Activated naive CD4-positive, alpha-beta T cell treated with anti-CD3 and anti-CD28 coated beads, Interleukin-2, amount 50 U/mL, for 16 hours (primary cell): ENCODE data around the gene ELAVL1.

ENCODE experiments used
- DNase-seq: peaks from one replicate; pipeline ENCODE4 v3.0.0-alpha.2; 2020

ELAVL1 gene

DNA sequence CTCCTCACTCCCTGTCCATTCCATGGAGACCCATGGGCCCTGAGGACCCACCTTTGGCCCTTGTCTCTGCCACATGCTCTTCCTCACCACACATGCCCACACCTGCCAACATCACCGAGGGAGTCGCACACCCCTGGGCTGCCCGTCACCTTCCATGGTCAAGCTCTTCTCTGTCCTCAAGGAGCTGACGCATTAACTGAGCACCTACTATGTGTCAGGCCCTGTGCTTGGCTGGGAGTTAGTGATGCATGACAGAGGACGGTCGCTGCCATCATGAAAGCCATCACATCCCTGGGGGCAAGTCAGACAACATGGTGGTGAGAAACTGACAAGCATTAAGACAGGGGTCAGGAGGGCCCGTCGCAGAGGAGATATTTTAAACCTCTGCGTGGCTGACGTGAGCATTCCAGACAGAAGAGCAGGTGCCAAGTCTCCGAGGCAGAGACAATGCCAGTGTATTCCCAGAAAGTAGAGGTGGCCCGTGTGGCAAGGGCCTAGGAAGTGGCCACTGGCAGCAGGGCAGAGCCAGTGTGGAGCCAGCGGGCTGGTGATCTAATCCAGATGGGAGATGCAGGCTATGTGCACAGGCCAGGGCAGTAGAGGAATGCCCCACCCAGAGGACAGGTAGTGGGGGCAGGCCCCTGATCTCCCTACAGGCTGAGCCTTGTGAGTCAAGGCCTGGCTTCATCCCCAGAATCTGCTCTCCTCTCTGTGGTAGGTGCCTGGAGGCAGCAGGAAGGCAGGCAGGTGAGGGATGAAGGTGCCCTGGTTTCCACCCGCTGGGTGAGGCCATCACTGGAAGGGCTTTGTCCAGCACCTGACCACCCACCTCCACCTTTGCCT lies 21.2 kb downstream of the ELAVL1 start:
- DNase-seq = no peak

DNA sequence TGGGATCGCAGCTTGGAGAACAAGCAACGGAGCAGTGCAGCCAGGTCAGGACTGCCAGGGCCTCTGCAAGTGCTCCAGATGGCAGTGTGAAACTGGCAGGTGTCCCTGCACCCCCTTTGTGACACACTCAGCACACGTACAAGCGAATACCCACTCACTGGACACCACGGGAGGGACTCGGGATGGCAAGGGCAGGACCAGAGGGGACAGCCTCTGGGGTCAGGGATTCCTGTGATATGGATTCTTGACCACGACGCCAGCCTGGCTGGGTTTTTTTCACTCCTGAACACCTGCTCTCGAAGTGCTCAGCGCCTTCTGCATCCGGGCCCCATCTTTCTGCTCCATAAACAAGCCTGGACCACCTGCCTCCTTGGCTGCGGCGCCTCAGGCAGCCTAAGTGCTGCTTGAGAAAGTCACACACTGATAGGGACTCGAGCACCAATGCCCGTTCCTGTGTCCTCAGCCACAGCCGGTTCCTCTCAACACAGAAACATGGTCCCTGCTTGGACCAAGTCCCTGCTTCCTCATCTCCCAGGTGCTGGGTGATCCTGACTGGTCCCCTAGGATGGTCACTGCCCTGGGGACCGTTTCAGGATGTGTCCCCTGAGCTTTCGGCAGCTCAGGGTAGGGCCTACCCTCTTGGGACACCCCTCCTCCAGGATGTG lies 22.0 kb downstream of the ELAVL1 start:
- no peak for DNase-seq

DNA sequence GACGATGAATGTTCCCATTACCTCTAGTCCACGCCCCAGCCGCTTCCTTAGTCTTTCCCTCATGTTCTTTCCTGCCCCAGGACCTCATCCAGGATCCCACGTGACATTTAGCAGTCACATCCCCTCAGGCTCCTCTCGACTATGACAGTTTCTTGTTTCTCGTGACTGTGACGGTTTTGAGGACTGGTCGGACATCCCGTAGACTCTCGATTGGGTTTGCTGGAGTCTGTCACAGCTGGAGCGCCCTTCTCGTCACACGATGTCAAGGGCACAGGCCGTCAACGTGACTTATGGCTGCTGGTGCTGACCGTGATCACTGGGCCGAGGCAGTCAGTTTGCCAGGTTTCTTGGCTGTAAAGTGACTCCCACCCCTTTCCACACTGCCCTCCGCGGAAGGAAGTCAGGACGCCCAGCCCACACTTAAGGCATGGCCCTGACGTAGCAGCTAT lies 22.8 kb downstream of the ELAVL1 start:
- no peak for DNase-seq

DNA sequence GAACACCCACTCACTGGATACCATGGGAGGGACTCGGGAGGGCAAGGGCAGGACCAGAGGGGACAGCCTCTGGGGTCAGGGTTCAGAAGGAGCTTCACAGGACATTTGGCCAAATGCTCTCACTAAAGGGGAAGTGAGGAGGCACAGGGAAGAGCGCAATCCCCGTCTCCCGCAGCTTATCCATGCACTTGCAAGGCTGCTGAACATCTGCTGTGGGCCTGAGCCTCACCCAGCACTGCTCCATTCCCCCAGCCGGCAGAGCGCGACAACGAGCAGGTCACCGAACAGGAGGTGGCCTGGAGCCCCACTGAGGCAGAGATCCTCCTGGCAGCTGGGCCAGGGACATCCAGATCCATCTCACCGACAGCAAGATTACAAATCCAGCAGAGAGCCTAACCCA lies 23.3 kb downstream of the ELAVL1 start:
- no peak for DNase-seq

DNA sequence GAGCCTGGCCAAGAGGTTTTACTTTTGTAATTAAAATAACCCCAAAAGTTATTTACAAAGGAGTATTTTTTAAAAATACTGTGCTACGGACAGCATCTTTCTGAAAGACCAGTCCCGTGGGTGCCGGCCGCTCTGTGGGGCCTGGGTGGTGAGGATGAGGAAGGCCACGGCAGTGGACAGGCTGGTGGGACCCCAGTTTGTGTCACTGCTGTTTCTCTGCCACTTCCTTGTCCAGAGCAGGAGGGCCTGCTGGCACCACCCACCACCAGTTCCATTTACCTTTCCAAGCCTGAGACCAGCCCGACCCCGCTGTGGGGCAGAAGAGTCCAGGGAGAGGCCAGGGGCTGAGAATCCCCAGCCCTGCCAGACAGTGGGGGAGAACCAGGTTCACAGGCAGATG lies 23.8 kb downstream of the ELAVL1 start:
- DNase-seq = no peak

DNA sequence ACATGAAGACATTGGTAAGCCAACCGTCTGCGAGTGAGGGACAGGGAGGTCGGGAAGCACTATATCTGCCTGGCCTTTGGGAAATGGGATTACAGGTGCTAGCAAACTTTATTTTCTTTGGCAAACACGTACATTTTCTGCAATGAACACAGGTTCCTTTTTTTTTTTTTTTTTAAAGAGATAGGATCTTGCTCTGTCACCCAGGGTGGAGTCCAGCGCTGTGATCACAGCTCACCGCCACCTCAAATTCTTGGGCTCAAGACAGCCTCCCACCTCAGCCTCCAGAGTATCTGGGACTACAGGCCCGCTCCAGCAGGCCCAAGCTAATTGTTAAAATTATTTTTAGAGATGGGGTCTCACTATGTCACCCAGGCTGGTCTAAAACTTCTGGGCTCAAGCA lies 24.2 kb downstream of the ELAVL1 start:
- DNase-seq = no peak

DNA sequence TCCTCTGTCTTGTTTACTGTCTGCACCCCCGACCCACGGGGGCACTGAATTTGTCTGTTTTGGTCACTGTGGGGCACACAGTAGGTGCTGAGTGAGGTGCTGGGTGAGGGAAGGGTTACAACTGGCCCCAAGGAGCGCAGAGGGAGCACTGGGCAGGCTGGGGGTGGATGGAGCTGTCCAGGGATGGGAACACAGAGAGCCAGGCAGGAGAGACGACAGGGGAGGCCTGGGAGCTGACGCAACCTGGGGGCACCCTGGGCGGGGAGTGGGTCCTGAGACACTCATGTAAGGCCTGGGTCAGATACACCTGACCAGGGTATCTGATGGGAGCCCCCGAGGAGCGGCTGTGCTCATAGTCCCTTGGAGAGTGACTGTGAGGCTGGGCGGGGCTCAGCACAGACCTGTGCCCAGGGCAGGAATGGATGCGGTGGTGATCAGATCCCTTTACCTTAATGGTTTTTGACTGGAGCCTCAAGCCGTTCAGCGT lies 24.8 kb downstream of the ELAVL1 start:
- no peak for DNase-seq

DNA sequence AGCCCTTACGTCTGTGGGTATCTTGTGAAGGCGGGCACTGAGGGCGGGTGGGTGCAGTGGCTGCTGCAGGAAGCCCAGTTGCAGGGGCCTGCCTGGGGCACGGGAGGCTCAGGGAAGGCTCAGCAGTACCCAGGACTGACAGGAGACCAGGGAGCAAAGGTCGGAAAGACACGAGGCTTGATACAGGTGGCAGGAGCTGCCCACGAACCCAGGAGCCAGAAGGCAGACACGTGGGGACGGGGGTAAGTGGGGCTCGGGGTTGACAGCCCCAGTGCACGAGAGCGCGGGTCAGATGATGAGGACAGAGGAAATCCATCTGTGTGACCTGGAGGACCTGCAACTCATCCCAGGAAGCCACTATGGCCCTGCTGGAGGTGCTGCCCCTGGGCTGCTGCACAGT lies 25.3 kb downstream of the ELAVL1 start:
- no peak for DNase-seq

DNA sequence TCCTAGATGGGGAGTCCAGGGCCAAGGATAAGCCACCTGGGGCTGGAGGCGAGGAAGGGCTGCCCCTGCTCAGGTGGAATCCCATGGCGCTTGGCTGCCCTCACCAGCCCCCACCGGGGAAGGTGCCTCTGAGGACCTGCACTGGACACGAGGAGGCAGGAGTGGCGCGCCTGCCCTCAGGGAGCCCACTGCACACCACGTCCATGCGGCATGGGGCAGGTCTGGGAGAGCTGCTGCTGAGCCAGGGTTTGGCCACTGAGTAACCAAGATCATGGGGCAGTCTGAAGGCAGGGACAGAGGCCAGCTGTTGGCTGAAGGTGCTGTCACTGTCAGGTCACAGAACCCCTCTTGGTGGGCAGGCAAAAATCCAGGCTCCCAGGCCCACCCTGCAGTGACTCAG lies 25.9 kb downstream of the ELAVL1 start:
- DNase-seq = no peak

DNA sequence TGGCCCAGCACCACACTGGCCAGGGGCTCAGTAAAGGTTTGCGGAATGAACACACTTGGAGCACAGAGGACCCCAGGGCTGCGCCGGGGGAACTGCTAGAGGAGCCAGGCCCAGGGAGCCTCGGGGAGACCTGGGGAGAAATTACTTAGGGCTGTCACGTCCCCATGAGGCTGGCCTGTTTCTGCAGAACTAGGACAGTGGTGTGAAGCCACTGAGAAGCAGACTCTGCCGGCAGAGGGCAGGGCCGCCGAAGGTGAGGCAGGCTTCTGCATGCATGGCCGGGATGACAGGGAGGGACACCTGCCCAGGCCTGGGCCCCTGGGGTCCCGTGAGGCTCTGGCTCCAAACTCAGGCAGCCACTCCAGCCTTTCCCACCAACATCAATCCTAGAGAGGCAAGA lies 26.4 kb downstream of the ELAVL1 start:
- DNase-seq = no peak

DNA sequence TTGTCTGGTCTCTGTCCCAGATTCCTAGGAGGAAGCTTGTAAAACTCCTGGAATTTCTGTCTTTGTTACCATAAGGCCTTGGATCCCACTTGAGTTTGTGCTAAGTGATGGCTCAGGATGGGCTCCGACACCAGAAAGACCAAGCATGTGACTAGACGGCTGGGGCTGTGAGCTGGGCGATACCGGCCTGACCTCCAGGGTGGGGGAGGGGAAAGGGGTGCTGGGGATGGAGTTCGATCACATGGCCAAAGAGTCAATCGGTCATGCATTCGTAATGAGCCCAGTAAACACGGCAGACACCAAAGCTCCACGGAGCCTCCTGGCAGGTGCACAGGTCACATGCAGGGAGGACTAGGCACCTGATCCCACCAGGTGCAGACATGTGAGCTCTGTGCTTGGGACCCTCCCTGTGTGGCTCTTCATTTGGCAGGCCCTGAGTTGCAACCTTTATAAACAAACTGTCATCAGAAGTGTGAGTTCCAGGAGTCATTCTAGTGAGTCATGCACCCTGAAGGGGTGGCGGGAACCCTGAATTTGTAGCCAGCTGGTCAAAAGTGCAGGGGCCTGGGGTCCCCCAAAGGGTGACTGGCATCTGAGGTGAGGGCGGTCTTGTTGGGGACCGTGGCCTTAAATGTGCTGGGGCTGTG lies 27.1 kb downstream of the ELAVL1 start:
- DNase-seq = no peak

DNA sequence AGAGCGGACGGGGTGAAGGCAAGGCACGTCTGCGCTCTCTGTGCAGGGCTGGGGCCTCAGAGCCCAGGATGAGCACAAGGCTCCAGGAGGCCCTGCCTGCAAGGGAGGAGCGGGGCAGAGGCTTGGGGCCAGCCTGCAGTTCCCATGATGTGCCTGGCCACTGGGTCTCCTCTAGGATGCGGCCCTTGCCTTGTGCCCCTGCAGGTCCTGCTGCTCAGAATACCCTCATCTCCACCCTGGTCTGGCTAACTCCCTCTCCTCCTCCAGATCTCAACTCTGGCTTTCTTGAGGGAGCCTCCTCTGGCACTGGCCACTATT lies 27.8 kb downstream of the ELAVL1 start:
- DNase-seq = no peak

DNA sequence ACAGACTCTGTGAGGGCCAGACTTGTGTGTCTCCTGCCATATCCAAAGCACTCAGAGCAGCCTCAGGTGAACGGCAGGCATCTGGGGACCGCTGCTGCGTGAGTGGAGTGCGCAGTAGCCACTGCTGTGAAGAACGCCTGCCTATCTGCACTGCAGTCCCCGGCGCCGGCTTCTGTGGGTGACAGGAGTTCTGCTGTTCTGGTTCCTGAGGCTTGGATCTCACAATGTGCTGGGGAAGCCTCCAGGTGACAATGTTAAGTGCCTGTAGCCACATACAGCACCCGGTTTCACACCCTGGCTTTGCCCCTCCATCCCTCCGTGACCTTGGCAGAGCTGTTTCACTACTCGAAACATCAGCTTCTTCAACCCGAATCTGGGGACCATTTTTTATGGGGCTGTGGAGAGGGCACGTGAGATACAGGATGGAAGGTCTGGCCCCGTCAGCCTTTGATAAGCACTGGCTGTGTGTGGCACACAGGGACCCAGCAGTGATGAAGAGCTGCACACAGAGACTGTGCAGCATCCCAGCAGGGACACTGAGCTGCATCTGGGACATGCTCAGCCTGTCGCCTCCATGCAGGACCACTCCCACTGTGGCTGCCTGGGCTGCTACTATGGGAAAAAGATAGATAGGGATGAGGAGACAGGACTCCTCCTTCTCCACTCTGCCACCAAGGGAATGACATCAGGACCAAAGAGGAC lies 28.3 kb downstream of the ELAVL1 start:
- DNase-seq = no peak

DNA sequence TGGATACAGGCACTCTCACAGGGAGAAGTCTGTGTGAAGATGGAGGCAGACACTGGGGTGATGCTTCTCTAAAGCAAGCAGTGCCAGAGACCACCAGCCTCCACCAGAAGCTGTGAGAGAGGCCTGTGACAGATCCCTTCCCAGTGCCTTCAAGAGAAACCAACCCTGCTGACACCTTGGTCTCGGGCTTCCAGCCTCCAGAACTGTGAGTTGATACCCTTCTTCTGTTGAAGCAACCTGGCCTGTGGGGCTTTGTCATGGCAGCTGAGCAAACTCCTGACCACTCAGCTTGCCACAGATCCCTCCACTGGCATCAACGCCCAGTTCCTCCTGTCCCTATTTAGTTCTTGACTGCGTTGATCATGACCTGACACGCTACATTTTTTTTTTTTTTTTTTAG lies 29.0 kb downstream of the ELAVL1 start:
- DNase-seq = no peak

DNA sequence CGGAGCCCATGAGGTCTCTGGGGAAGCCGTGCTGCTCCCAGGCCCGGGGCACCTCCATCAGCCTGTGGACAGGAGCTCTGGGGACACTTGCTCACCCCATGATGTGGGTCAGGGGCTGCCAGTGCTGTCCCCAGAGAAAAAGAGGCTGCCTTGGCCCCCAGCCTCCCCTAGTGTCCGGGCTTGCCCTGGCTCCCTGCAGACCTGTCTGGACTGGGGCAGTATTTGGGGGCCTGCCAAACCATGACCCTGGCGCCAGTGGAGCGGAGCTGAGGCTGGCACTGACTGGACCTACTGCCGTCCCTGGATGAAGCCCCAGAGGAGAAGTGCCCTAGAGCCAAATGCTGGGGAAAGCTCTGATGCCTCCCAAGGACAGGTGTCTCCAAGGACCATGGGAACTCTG lies 30.4 kb downstream of the ELAVL1 start:
- DNase-seq = no peak

DNA sequence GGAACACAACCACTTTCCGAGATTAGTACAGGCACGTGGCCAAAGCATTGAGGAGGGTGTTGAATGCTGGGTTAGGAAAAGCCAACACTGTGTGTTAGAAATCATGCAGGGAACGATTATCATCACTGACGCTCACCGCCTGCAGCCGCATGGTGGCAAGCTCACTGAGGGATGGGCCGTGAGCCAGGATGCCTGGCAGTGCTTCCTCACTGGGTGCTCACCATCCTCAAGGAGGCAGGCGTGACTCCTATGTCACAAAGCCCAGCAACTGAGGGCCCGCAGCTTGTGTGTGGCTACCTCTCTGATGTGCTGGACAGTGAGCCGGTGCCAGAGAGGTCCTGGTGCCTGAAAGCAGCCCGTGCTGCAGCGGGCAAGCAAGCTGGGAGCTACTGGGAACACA lies 31.6 kb downstream of the ELAVL1 start:
- DNase-seq = no peak

DNA sequence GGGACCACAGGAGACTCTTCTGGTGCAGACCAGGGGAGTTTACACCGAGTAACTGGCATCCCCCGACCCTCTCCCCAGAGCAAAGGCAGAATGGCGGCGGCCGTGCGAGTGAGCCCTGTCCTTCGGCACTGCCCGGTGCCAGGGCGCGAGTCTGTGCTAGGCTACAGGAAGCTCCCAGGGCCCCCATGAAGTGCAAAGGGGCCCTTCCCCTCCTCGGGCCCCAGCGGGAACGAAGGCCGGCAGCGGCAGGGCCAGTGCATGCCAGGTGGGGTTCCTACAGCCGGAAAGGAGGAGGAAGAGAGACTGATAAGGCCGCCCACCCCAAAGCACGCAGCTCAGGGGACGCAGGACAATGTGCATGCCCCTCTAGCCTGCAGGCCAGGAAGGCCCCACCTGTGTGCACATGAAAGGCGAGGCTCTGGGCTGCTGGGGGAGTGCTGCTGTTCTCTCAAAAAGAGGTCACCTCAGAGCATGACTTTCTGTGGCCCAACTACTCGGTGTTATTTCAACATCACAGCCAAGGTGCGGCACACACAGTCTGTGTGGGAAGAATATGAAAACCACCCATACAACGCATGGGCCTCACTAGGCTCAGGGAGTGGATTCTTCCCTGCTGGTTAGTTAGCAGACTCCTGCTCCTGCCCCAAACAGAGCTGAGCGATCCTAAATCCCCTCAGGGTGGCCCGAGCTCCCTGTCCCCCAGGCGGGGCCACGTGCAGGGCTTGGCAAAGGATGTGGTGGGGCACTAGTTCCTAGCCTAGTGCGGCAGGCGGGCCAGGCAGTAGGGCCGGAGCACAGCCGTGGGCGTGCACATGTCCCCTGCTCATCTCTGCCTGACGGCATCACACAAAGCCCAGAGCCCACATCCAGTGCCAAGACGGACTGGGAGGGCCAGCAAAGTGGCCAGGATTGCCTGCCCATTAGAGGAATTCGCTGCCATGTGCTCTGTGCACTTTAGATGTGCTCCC lies 33.6 kb downstream of the ELAVL1 start:
- DNase-seq = no peak

DNA sequence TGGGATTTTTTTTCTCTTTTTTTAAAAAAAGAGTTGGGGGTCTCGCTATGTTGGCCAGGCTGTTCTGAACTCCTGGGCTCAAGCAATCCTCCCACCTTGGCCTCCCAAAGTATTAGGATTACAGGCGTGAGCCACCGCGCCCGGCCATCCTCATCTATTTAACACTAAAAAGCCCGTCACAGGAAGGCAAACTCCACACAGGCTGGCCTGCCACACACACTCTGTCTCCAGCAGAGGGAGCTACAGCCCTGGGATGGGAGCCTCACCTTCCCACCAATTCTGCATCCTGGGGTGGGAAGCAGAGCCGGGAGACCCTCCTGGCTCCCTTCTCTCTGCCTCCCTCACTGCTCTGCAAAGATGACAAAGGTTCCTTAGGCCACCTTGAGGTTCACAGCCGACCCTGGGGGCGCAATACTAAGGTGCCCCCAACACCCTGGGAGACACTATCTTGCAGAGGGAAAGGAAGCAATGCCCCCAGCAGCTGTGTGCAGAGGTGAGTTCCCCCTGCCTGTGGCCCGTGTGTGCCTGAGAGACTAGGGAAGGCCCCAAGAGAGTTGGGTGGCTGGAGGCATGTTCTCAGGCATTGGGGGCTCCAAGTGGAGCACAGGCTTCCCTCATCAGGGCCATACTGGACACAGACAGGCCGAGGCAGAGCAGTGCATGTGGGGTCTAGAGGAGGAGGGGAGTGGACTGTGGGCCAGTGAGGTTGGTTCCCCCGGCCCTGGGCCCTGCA lies 34.6 kb downstream of the ELAVL1 start:
- no peak for DNase-seq

DNA sequence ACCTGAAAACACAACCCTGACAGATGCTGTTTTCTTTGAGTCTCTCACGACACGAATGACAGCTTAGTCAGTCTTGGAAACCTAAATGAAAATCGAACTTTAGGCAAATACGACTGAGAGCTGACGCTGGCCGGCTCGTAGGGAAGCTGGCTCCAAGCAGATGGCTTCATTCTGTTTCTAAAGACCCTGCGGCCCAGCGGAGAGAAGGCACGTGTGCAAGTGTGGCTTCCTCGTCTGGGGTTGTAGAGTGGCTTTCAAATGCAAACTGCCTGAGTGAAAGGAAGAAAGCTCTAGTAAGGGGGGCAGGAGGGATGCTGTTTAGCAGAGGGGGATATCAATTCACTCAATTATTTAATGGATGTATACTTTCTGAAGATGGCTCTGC lies 35.9 kb downstream of the ELAVL1 start:
- no peak for DNase-seq

DNA sequence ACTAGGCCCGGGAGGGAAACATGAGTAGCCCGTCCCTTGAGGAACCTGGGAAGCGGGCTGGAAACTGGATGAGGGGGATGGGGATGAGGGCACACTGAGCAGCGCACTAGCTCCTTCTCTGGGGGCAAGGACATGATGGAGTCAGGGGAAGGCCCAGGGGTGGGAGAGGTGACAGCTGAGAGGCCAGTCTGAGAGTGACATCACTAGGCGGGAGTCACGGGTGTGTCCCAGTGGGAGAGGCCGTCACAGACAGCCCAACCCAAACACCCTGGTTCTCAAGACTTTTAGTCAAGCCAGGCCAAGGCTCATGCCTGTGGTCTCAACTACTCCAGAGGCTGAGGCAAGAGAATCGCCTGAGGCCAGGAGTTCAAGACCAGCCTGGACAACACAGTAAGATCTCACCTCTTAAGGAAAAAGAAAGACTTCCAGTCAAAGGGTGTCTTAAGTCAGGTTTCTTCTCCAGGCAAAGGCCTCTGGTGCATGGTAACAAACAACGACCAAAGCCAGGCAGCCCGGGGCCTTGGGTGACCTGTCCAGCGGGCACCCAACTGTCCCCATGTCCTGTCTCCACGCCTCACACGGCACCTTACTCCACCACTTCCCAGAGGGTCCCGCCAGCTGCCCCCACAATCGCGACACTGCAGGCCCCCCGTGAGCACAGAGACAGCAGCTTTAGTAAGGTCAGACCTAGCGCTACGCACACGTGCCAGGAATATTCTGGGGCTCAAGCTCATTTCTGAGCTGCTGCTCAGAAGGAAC lies 36.5 kb downstream of the ELAVL1 start:
- no peak for DNase-seq
